IPS-NIHi7 (cell line): ENCODE data around the gene PHACTR4.
"Not testable (repeated sequence)": the region's sequence is repeated elsewhere in the genome, so short reads cannot be mapped to it uniquely, and the experiment has no call there.

Experiments
- DNase-seq: peaks from one replicate; pipeline ENCODE4 v3.0.0; 2012; ENCODE audit warnings: mixed read lengths; ENCODE audit errors: extremely low spot score

The PHACTR4 gene

GRCh38 chr1:28370239-28371009 is 884 bp downstream of the PHACTR4 start:
- peak; percentile 35 for DNase-seq

DNA sequence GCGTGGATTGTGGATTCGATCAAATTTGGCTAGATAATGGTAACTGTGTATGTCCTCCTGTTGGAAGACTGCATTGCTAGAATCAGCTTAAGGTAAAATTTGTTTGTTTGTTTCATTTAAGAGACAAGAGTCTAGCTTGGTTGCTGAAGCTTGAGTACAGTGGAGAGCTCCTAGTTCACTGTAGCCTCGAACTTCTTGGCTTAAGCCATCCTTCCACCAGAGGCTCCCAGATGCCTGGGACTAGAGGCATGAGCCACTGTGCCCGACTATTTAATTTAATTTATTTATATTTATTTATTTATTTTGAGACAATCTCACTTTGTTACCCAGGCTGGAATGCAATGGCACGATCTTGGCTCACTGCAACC is 1.5 kb downstream of the PHACTR4 start:
- DNase-seq, result no peak

- not testable (repeated sequence) for DNase-seq
These were observed 3.9 kb downstream of the PHACTR4 start for GRCh38 chr1:28373450-28373849.

DNA sequence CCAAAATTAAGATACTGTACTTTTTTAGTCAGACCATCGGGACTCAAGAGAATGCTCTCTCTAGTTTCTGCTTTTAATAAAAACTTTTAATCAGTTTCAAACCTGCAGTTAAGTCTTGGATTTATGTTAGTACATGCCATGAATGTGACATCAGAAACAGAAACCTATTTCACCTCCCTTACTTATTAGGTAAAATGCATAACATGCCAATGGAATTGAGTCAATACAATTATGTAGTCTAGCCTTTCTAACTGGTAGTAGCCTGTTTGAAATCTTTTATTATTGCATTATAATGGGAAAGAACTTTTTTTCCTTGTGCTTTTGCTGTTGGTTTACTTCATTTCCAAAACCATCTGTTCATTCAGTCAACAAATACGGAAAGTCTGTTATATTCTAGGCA is 4.8 kb downstream of the PHACTR4 start:
- no peak for DNase-seq

DNA sequence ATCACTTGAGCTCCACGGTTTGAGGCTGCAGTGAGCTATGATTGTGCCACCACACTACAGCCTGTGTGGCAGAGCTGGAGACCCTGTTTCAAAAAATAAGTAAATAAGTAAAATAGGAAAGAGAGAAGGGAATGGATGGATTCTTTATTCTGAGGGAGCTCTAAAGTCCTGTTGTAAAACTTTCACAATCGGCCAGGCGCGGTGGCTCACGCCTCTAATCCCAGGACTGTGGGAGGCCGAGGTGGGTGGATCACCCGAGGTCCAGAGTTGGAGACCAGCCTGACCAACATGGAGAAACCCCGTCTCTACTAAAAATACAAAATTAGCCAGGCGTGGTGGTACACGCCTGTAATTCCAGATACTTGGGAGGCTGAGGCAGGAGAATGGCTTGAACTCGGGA is 6.1 kb downstream of the PHACTR4 start:
- DNase-seq, result not testable (repeated sequence)

- not testable (repeated sequence) for DNase-seq
These were observed 6.7 kb downstream of the PHACTR4 start for GRCh38 chr1:28376195-28376594.

- DNase-seq, result no peak
These were observed 9.4 kb downstream of the PHACTR4 start for GRCh38 chr1:28378906-28379305.

GRCh38 chr1:28380394-28380793 is 10.9 kb downstream of the PHACTR4 start:
- no peak for DNase-seq

- not testable (repeated sequence) for DNase-seq
These were observed 14.2 kb downstream of the PHACTR4 start for GRCh38 chr1:28383785-28384184.

DNA sequence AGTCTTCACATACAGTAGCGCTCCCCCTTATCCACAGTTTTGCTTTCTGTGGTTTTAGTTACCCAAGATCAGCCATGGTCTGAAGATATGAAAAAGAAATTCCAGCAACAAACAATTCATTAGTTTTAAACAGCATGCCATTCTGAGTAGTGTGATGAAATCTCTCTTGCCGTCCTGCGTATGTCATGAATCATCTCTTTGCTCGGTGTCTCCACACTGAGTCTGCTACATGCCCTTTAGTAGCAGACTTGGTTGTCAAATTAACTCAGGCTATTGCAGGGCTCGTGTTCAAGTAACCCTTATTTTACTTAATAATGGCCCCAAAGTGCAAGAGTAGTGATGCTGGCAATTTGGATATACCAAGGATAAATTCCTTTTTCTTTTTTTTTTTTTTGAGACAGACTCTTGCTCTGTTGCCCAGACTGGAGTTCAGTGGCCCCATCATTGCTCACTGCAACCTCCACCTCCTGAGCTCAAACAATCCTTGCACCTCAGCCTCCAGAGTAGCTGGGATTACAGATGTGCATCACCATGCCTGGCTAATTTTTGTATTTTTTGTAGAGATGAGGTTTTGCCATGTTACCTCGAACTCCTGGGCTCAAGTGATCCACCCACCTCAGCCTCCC is 22.6 kb downstream of the PHACTR4 start:
- DNase-seq, result no peak

DNA sequence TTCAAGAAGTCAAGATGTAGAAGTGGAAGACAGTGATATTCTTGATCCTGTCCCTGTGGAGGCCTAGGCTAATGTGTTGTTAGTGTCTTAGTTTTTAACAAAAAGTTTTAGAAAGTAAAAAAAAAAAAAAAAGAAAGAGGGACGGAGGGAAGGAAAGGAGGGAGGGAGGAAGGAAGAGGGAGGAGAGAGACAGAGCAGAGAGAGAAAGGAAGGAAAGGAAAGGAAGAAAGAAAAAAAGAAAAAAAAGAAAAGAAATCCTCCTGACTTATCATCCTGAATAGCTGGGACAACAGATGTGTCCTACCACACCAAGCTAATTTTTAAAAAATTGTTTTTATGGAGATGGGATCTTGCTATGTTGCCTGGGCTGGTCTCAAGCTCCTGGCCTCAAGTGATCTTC is 24.6 kb downstream of the PHACTR4 start:
- no peak for DNase-seq

- DNase-seq, result no peak
These were observed 25.6 kb downstream of the PHACTR4 start for GRCh38 chr1:28395181-28395580.

GRCh38 chr1:28401760-28402159 is 32.2 kb downstream of the PHACTR4 start:
- DNase-seq, result no peak

GRCh38 chr1:28409090-28409489 is 39.5 kb downstream of the PHACTR4 start:
- DNase-seq, result no peak

DNA sequence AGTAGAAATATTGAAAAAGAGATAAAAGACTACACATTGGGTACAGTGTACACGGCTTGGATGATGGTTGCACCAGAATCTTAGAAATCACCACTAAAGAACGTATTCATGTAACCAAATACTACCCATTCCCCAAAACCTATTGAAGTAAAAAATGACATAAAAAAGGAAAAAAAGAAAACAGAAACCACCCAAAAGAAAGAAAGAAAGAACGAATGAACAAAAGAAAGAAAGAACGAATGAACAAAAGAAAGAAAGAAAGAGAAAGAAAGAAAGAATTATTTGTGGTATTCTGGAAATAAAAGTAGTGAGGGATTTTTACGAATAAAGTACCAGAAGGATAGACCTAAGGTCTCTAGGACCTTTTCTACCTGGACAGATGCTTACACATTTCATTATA is 42.1 kb downstream of the PHACTR4 start:
- DNase-seq, result no peak

DNA sequence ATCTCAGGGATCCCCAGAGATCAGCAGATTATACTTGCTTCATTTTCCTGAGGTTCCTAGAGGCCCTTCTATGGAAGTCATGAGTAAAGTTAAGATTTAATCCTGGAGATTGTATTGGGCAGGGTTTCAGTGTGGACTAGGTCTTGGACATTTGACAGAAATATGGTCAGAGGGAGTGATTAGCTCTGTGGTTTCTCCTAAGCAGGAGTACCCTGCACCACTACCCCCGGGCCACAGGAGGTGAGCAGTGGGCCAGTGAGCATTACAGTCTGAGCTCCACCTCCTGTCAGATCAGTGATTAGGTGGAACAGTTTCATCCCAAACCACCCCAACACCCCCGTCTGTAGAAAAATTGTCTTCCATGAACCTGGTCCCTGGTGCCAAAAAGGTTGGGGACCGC is 43.2 kb downstream of the PHACTR4 start:
- no peak for DNase-seq

- no peak for DNase-seq
These were observed 47.1 kb downstream of the PHACTR4 start for GRCh38 chr1:28416509-28417194.

GRCh38 chr1:28417441-28417922 is 47.9 kb downstream of the PHACTR4 start:
- DNase-seq, result no peak

DNA sequence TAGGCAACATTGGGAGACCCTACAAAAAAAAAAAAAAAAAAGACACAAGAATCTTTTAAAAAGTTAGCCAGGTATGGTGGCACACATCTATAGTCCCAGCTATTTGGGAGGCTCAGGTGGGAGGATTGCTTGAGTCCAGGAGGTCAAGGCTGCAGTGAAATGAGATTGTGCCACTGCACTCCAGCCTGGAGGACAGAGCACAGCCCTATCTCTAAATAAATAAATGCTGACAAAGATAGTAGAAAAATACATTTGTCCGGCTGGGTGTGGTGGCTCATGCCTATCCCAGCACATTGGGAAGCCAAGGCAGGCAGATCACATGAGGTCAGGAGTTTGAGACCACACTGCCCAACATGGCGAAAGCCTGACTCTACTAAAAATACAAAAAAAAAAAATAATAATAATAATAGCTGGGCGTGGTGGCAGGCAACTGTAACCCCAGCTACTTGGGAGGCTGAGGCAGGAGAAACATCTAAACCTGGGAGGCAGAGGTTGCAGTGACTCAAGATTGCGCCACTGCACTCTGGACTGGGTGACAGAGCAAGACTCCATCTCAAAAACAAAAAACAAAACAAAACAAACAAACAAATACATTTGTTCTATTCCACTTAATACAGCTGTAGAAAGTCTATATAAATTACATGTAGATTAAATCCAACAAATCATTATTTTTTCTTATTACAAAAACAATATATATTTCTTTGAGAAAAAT is 48.5 kb downstream of the PHACTR4 start:
- DNase-seq, result no peak

DNA sequence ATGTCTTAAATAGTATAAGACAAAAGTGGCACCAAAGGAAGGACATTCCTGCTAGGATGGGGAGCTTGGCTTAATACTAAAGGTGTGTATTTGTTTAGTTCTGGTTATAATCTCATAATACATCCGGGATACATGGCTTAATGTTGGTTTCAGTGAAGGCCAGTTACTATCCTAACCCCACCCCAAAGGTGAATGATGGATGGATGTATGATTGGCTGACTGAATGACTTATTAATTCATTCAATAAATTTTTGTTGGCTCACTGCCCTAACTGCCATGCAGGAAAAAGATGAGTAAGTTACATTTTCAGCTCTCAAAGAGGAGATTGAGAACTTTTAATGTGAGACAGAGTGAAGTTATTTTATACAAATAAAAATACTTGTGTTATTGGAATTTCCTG is 52.2 kb downstream of the PHACTR4 start:
- DNase-seq, result no peak

DNA sequence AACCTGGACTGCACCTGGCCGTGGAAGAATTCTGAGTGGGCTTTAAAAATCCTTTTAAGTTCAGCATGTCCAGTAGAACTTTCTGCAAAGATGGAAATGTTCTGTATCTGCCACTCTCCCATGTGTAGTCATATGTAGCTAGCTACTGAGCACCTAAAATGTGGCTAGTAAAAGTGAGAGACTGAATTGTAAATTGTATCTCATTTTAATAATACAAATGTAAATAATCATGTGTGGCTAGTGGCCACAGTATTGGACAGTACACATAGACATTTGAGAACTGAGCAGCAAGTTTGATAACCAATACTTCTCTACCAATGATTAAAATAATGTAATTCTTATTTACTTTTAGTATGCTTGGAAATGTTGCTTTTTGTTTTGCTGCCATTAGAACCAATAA is 57.3 kb downstream of the PHACTR4 start:
- no peak for DNase-seq

DNA sequence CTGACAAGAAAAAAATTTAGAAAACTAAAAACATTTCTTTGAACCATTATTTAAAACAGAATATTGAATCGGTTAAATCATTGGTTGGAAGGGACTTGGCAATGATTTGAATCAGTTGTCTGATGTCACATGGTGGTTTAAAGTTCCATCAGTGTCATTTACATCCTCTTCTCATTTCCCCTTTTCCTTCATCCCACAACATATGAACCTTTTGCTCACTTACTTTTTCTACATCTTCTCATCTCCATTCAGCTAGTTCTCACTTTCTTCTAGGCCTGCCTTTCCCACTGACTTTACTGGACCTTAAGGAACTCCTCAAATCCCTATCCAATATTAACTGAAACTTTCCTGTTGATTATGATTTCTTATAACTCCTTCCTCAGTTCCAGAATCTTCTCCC is 58.5 kb downstream of the PHACTR4 start:
- DNase-seq, result no peak
